HG03460 (cell line): Measurements from ENCODE around the gene TAOK3.
"Not testable (repeated sequence)": the region's sequence is repeated elsewhere in the genome, so short reads cannot be mapped to it uniquely, and the experiment has no call there.

Source experiments
- ATAC-seq: cut with Tn5 transposase; IDR thresholded peaks from one replicate; pipeline ENCODE4 v1.9.1; 2021; ENCODE audit not compliant: unreplicated experiment

Gene TAOK3

DNA sequence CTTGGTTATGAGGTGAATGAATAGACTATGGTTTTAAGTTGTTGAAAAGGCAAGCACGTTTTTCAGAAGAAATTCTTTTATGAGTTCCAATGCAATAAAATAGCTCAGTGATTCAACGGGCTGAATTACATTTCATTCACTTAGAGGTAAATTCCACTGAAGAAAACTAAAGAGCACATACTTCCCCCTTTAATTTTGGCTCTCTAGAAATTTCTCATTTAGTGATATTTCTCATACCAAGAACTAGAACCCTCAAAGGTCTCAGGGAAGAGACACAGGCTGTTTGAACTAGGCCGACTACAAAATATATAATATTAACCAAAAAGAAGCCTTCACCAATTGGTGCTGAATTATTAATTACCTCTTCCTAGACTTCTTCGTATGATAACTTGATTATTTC is 68.6 kb downstream of the TAOK3 start:
- no peak for ATAC-seq

DNA sequence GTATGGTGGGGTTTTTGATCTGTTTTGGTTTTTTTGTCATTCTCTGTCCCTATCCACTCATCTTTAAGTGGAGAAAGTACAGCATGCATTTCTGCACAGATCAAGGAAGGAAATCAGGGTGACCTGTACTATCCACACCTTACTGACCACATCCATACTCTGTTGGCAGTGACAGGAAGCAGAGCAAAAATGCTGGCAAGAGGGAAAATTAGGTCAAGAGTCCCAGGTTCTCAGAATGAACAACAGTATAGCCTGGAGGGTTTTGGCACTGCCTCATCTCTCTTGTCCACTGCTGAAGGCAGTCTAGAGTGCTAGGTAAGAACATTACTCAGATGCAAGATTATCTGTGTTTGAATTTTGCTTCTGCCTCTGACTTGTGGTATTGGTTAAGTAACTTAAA is 70.7 kb downstream of the TAOK3 start:
- ATAC-seq, result no peak

DNA sequence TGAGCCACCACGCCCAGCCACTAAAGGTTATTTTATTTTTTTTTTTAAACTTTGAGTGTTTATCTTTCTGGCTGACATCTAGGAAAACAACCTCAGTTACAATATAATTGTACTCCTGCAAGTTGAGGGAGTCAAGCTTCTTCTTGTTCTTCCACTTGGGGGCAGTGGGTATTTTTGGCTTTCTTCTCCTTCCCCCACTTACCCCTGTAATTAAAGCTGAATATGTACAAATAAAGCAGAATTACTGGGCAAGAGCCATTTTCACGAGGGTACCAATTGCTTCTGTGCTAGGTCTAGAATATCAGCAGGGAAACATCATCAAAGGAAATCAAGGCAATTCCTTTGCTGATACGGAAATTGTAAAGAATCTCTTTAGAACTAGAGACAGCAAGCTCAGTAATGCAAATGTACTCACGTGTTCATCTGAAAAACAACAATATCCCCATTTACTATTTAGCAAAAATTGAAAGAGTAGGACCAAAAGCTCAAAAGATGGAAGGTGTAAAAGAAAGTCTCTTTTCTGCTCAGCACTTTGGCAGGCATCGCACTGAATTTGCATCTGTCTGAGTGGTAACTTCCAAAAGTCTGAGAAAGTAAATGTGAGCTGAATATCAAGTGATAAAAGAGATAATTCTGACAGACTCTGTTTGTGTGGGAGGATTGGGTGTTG is 72.8 kb downstream of the TAOK3 start:
- no peak for ATAC-seq

- no peak for ATAC-seq
Measured at GRCh38 chr12:118297284-118297683, 75.4 kb downstream of the TAOK3 start.

- ATAC-seq, result no peak
Measured at GRCh38 chr12:118292836-118293235, 79.9 kb downstream of the TAOK3 start.

DNA sequence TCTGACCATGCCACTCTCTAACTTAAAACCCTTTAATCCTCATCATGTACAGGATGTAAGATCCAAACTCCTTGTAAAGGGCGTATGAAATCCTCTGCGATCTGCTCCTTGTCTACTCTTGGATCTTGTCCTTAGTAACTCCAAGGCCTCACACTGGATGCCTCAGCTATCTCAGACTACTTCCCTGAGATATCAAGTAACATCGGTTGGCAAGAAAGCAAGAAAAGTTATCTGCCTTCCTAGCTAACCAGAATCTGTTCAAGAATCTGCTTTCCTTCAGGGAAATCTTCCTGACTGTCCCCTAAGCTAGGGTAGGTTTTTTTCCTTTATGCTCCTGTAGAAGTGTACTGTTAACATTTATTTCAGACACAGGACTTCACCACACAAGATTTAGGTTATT is 82.6 kb downstream of the TAOK3 start:
- ATAC-seq, result no peak

GRCh38 chr12:118288174-118288573 is 84.5 kb downstream of the TAOK3 start:
- ATAC-seq, result no peak

DNA sequence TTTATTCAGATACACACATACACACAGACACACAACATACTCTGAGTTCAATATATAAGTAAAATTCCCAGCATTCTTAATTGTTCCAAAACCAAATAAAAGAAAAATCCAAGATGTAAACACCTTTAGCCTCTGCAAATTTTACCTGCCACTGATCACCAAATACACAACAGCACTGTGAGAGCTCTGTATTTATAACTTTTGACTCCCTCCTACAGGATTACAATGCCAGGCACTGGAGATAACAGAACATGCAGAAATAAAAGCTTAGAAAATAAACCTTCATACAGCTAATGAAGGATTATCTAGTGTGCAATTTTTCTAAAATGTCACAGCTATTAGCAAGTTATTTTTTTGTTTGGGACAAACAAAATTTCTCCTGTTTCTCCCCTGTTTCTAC is 85.0 kb downstream of the TAOK3 start:
- ATAC-seq, result no peak

- ATAC-seq, result no peak
Measured at GRCh38 chr12:118282767-118283166, 89.9 kb downstream of the TAOK3 start.

- not testable (repeated sequence) for ATAC-seq
Measured at GRCh38 chr12:118278288-118278687, 94.4 kb downstream of the TAOK3 start.

- no peak for ATAC-seq
Measured at GRCh38 chr12:118274066-118274465, 98.6 kb downstream of the TAOK3 start.

DNA sequence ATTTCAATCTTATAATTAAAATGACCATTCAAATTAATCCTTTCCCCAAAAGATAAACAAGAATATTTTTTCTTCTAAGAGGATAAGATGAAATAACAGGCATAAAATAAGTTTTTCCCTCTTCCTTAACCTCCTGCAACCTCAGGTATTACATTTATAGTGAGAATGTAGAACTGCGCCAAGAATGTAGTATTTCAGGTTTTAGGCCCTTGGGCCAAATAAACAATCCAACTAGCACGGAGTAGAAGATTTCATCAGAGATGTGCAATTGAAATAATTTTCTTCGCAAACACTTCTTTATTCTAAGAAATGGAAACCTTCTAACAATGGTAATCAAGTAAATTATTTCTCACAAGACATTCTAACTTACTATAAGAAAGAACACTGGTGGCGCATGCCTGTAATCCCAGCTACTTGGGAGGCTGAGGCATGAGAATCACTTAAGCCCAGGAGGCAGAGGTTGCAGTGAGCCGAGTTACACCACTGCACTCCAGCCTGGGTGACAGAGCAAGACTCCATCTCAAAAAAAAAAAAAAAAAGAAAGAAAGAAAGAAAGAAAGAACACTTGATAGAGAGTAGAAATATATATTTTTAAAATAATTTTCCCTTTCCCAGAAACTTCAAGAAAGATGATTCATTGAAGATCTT is 100.8 kb downstream of the TAOK3 start:
- ATAC-seq, result no peak

GRCh38 chr12:118271183-118271582 is 101.5 kb downstream of the TAOK3 start:
- no peak for ATAC-seq

GRCh38 chr12:118269806-118270205 is 102.9 kb downstream of the TAOK3 start:
- ATAC-seq, result no peak

GRCh38 chr12:118259079-118259478 is 113.6 kb downstream of the TAOK3 start:
- no peak for ATAC-seq

DNA sequence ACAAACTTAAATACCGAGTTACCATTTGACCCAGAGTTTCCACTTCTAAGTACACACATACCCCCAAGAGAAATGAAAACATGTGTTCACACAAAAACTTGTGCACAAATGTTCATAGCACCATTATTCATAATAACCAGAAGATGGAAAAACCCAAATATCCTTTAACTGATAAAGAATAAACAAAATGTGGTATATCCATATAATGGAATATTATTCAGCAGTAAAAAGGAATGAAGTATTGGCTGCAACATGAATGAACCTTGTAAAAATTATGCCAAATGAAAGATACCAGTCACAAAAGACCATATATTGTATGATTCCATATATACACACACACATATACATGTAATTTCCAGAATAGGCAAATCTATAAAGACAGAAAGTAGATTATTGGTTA is 116.4 kb downstream of the TAOK3 start:
- no peak for ATAC-seq

- ATAC-seq, result no peak
Measured at GRCh38 chr12:118249547-118249946, 123.2 kb downstream of the TAOK3 start.

- not testable (repeated sequence) for ATAC-seq
Measured at GRCh38 chr12:118245886-118246285, 126.8 kb downstream of the TAOK3 start.

- ATAC-seq, result no peak
Measured at GRCh38 chr12:118238888-118239287, 133.8 kb downstream of the TAOK3 start.

DNA sequence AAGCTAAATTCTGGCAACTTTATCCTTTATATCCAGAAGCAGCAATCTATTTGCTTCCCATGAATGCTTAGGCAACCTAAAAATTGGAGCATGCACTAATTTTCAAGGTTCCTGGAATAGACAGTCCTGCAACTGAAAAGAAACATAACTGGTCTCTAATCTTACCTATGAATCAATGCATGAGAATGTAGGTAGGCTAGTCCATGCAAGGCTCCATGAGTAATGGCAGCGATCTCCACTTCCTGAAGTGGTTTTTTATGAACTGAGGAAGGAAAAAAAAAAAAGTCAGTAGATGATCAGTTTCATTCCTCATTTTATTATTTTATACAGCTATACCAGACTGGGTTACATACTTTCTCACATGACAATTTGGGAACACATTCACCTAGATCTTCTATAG is 134.8 kb downstream of the TAOK3 start:
- no peak for ATAC-seq

DNA sequence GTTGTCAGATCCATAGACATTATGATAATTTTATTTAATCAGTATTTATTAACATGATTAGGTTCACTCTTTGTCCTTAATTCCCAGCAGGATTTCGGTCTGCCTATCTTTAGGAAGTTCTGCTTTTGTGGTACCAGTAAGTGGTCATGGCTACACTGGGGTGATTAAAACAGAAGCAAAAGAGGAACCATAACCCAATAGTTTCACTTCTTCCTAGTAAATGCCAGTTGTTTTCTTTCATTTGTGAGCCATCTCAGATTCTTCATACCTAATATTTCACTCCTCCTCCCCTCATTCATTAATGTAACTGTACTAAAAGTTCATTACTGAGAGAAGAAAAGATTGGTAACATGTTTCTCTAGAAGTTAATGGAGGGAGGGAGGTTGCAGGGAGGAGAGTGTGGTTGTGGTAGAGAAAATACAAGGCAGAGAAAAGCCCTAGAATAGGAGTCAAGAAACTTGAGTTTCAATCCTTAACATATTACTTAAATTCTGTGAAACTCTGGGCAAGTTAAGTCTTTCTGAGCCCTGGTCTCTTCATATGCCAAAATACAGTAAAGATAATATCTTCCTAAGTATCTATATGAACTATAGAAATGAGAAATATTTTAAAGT is 135.5 kb downstream of the TAOK3 start:
- ATAC-seq, result peak; percentile 88

DNA sequence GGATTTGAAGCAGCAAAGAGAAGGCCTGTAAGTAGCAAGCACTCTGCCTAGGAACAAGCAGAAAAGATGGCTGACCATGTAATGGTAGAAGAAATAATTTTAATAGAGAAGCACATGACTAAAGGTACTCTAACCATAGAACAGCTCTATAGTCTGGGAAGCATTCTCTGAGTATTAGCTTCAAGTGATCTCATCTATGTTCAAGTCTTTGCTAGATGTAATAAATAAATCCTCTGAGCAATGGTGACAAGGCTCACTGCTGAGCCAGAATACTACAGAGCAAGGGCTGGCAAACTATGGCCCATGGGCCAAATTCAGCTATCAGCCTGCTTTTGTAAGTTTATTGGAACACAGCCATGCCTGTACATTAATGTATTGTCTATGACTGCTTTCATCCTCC is 152.0 kb downstream of the TAOK3 start:
- no peak for ATAC-seq
